Renal pelvis (tissue), 4 donors: ENCODE data around the gene MAD1L1. TPM values are rescaled to one million over a fixed set of nuclear protein-coding genes. Genes with fewer than 3 reads are reported as not detected.
A peak's percentile ranks its signal among the peaks of the same experiment; 100 is the strongest.

Experiments used
- DNase-seq: peaks from one replicate; pipeline ENCODE4 v3.0.0-alpha.2; 2013
- polyA plus RNA-seq, 3 donors: library from polyadenylated mRNA; unstranded; fragments of 120-200 nt; gene quantifications; one replicate each; pipeline ENCODE4 v1.2.1, GENCODE V29; 2013; ENCODE audit not compliant: insufficient read length in 3 of 3

Gene MAD1L1
- polyA plus RNA-seq, 3 donors: 27.0 to 27.6 (median 27.3) TPM

DNA sequence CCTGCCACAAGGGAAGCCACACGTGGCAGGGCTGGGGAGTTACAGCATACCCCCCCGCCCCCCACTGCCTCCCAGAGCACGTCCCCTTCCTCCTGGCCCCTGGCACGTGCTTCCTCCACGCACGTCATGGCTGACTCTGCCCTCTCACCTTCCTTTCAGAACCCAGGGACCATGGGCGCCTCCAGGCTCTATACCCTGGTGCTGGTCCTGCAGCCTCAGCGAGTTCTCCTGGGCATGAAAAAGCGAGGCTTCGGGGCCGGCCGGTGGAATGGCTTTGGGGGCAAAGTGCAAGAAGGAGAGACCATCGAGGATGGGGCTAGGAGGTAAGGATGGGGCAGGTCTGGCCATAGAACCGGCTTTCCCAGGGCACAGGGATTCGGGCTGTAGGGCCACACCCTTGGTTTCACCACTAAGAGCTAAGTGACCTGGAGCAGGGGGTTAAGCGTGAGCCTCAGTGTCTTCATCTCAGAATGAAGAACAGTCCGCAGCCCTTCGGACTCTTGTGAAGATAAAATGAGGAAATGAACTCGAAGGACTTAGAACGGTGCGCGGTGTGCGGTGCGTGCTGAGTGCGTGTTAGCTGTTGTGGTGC lies 11.8 kb upstream of the MAD1L1 start:
- DNase-seq: no peak

DNA sequence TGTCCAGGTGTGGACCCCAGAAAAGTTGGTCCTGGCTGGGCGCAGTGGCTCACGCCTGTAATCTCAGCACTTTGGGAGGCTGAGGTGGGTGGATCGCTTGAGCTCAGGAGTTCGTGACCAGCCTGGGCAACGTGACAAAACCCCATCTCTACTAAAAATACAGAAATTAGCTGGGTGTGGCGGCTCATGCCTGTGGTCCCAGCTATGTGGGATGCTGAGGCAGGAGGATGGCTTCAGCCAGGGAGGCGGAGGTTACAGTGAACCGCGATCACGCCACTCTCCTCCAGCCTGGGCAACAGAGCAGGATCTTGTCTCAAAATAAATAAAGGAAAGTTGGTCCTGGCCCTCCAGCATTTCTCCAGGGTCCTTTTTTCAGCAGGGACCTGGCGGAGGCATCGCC lies 10.7 kb upstream of the MAD1L1 start:
- no peak for DNase-seq

DNA sequence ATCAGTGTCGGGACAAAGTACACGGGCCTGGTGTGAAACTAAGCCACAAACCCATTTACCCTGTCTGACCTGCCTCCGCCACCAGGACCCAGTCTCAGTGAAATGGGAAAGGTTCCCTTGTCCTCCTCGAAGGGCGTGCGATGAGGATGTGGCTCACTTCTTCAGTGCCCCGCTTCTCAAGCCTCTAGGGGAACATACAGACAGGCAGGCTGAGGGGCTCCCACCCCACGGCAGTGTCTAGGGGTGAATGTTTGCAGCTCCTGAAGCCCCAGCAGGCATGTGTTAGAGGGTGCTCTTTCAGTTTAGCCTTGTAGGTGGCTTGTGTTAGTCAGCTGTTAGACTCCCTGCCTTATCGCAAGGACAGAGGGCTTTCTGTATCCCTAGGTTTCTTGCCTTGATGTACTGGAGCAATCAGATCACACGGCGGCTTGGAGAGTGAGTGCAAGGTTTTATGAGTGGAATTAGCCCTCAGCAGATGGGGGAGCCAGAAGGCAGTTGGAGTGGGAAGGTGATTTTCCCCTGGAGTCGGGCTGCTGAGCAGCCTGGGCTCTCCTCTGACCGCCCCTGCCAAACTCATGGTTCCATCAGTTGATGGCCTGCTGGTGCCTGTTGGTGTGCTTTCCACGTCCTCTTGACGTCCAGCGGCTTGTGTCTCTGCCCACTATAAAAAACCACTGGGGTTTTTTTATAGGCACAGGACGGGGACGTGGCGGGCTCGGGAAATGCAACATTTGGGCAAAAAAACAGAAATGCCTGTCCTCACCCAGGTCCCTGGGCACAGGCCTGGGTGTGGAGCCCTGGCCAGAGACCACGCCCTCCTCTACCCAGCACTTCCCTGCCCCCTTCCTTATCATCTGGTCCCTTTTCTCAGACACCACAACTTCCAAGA lies 10.0 kb upstream of the MAD1L1 start:
- no peak for DNase-seq

DNA sequence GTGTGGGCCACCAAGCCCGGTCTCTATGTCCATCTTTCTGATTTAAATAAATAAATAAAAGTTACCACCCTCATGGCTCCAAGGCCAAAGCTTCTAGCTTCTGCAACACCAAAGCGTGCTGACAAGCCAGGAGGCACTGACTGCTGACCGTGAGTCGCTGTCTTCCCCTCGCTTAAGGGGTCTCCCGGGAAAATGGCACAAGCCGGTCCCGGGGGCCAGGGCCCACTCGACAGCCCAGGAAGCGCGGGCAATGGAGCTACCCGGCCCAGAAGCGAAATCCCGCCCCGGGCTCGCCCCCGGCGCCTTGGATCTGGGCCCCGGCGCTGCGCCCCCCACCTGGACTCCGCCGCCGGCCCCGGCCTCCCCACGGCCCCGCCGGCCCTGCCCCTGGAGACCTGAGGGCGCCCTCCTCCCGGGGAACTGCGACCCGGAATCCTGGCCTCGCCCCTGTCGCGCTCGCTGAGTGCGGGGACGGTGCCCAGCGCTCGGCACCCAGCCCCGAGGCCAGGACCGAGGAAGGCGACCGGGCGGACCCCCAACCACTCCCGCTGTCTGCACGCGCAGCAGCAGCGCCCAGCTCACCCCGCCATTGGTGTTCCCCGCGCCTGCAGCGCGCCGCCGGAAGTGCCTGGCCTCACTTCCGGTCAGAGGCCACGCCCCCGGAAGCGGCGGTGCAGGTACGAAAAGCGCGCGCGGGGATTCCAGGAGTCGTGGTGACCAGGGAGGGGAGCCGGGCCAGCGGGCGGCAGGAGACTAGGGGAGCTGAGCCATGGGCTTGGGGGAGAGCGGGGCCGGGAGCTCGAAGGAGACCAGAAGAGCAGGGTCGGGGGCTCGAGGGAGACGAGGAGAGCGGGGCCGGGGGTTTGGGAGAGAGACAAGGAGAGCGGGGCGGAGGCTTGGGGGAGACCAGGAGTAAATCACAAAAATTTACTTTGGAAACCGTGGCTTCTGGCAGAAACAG lies 9.1 kb upstream of the MAD1L1 start, which contains the start of the genes MRM2 and NUDT1:
TSS of gene MRM2 (minus strand) at position 626 of the 961 bp plus-strand sequence. CDS start at position 590, 36 bp downstream.
TSS of gene NUDT1 (plus strand) at position 647 of the 961 bp plus-strand sequence. CDS start 2,349 bp downstream, outside the sequence.
- DNase-seq: peak; percentile 79

DNA sequence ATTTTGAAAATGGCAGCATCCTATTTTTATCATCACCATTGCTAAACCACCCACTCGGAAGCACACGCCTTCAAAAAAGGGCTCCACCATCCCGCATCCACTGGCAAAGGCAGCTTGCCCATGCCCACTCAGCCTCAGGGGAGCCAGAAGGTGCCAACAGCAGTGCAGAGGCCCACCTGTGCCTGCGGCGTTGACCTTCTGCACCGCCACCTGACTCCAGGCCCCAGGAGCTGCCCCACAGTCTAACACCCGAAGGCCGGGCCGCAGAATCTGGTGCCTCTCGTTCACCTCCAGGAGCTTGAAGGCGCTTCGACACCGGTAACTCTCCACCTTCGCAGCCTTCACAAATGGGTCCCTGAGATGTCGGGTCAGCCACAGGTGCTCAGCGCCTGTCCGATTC lies 6.5 kb upstream of the MAD1L1 start:
- DNase-seq: no peak

DNA sequence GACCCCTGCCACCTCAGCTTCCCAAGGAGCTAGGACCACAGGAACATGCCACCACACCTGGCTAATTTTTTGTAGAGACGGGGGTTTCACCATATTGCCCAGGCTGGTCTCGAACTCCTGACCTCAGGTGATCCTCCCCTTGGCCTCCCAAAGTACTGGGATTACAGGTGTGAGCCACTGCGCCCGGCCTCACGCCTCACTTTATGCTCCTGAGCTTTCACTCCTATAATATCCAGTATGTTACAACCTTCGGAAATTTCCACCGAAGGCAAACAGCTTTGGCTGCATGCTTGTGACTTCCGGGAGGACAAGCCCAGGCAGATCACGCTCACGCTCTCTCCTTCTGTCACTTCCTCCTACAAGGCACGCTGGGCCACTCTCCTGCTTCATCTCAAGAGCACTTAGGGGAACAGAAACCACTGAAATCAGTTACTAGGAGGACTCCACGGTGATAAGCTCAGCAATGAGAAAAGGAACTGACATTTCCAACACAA lies 4.4 kb upstream of the MAD1L1 start:
- DNase-seq: no peak

DNA sequence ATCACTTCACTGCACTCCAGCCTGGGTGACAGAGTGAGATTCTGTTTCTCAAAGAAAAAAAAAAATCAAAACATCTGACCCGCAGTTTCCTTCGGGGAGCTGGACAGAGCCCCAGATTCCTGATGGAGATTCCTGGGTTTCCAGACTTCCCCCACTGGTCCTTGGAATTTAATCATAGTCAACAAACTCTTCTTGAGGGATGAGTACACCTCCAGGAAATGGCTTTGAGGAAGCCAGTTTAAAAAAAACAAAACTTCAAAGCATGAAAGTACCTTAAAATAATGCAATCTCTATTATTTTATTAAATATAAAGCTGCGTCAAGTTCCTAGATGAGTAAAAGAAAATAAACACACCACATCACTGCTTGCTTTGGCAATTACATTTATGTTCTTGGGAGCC lies 1.2 kb upstream of the MAD1L1 start:
- no peak for DNase-seq

DNA sequence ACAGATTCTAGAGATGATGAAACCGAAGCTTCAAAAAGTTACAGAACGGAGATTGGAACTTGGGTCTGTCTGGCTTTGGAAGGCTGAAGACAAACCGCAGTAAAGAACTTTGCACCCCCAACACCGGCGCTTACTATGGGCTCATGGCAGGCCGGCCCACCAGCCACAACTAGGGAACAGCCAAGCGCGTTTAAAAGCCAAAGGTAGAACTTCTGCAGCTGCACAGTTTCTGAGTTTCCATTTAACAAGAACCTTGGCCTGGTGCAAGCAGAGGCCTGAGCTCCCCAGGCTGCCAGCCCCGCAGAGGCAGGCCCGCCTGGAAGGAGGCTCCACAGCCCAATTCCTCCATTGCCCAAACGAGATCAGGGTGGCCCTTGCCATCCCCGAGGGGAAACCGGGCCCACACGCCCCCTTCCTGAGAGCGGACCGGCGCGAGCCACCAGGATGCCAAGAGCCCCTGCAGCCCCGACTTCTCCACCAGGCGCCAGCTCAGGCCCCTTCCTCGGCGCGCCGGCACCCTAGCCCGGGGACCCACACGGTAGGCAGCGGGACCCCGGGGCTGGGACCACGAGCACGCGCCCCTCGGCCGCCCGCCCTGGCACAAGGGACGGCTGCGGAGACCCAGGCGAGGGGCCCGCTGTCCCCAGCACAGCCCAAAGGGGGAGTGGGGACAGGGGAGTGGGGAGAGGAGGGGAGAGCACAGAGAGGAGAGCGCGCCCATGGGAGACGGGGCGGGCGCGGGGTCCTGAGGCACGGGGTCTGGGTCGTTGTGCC lies 566 bp downstream of the MAD1L1 start:
- no peak for DNase-seq

DNA sequence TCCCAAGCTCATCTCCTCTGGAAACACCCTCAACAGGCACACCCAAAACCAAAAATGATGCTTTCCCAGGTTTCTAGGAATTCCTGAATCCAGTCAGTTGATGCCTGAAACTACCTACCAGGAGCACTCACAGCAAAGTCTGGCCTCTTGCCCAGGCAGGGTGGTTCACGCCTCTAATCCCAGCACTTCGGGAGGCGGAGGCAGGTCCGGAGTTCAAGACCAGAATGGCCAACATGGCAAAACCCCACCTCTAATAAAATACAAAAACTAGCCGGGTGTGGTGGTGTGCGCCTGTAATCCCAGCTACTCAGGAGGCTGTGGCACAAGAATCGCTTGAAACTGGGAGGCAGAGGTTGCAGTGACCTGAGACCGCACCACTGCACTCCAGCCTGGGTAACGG lies 1.9 kb downstream of the MAD1L1 start:
- no peak for DNase-seq

DNA sequence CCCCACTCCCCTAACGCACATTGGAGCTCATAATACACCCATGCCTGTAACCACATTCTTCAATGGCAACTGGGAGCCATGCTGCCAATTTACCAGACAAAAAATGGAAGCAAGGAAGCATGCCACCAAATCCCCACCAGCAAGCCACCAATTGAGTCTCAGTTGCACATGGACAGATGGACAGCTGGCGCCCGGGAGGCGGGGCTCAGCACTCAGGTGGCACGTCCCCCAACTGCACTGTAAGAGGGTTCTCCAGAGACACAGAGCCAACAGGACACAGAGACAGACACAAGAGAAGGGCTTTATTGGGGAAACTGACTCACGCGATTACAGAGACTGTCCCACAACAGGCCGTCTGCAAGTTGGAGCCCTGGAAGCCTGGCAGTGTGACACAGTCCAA lies 2.5 kb downstream of the MAD1L1 start:
- no peak for DNase-seq

DNA sequence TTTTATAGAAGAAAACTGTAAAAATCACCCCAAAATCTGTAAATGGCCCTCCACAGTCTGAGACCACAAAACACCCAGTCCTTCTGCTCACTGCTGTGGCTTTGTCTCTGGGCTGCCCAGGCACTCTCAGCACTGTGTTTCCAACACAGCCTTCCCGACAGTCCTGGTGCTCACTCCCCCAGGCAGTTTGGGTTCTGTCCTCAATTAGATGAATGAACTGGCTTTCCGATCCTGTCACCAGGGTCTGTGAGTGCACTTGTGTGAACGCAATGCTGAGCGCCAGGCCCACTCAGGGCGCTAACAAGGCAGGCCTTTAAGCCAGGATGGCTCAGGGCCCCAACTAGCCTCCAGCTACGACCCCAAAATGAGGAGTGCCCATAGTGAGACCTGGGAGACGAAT lies 3.3 kb downstream of the MAD1L1 start:
- DNase-seq: no peak

DNA sequence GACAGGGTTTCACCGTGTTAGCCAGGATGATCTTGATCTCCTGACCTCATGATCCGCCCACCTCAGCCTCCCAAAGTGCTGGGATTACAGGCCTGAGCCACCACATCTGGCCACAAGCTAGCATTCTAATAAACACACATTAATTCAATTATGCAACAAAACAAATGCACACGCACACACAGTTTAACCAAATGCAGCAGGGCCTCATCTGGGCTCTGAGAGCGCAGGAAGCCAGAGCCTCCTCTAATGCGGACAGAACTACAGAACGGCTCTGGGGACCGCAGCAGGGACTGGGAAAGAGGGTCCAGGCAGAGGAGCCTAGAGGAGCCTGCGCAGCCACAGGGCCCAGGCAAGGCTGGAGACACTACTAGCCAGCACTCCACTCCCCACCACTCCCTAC lies 3.8 kb downstream of the MAD1L1 start:
- no peak for DNase-seq

DNA sequence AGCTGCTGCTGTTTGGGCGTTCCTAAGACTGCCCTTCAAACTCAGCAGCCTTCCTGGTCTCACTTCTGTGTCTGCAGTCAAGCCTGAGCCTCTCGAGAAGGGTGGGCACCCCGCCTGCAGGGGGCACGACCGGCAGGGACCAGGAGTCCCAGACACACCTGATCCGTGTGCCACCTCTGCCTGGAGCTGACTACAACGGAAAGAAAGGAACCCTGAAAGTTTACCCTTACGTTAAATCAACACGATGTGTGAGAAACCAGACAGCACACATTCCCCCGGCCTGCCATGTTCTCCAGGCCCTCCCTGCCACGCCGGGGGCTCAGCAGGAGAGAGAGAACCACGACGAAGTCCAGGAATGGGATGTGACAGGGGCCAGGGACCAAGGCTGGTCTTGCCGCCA lies 5.0 kb downstream of the MAD1L1 start:
- no peak for DNase-seq

DNA sequence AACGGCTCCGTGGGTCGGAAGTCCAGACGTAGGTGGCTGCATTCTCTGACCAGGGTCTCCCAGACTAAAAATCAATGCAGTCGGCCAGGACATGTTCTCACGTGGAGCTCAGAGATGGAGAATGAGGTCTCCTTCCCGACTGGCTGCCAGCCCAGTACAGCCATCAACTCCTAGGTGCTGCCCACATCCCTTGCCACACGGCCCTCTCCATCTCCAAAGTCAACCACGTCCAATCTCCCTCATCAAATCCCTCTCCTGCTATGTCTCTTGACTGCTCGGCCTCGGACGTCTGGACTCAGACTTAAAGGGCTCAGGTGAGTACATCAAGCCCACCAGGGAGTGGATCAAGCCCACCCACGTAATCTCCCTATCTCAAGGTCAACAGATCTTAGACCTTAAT lies 6.9 kb downstream of the MAD1L1 start:
- no peak for DNase-seq

DNA sequence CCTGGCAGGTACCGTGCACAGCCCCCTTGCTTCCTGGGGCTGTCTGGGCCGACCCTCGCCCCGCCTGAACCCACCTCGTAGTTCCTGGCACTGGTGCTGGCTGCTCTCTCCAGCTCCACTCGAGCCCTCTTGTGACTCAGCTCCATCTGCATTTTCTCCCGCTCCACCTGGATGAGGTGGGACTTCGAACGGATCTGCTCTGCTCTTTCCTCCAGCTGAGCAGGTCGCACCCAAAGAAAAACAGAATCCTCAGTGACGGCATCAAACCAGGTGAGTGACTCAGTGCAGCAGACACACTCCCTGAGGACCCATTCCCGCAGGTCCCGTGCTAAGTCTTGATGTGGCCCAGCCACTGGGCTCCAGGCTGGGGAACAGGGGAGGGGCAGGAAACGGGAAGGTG lies 7.4 kb downstream of the MAD1L1 start:
- DNase-seq: no peak

DNA sequence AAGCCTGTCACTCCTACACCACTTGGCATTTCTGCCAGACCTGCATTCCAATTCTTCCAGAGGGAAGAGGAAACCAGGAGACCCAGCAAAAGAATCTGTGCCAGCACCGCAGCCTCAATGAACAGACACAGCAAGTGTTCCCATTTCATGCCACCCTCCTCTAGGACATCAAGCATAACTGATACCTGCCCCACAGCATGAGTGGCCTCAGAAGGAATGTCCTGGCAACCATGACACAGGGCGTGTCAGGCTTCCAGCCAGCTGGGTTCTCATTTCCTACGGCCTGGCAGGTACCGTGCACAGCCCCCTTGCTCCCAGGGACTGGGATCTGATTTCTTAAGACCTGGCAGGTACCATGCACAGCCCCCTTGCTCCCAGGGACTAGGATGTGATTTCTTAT lies 7.8 kb downstream of the MAD1L1 start:
- no peak for DNase-seq

DNA sequence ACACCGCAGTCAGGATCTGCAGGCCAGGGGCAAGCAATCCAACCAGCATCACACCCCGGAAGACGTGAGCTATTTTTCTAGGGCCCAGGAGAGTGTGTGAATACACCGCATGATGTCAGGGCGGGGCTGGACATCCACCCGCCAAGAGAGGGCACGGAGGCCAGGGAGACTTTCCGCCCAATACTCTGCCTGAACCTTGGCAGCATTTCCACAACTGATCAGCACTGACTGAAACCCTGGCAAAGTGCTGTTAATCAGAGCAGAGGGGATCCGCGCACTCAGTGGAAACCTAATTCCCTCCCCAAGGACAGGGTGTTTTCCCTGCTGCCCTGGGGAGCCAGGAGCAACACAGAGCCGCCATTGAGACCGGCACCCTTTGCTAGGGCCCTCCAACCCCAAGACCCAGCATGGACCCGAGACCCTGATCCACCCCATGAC lies 8.2 kb downstream of the MAD1L1 start:
- no peak for DNase-seq

DNA sequence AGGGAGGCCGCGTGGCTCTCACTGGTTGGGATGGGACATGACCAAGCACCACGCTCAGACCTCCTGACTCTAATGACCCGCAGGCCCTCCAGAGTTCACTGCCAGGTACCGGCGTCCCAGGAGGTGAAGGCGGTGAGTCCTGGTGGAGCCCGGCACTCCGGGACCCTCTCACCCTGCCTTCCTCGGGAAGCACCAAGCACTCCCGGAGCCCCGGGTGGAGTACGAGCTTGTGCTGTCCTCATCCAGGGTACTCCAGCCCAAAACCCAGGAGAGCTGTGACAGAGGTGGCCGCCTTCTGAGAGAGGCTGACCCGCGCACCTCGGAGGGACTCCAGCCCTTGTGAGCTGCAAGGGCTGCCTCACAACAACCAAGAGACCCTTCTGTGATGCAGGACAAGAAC lies 9.4 kb downstream of the MAD1L1 start:
- no peak for DNase-seq

DNA sequence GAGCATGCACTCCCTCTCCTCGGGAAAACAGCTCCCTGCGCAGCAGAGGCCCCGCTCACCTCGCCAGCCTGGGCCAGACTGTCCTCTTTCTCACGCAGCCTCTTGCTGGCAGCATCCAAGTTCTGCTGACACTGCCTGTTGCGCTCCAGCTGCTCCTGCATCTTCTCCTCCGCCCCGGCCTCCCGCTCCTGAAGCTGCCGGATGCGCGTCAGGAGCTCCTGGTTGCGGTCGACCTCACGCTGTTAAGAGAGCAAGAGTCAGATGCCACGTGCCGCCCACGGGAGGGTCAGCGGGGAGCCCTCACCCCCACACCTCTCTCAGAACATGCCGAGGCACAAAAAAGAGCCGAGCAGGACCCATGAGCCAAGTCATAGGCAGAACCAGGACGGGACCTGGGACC lies 10.2 kb downstream of the MAD1L1 start:
- DNase-seq: no peak

DNA sequence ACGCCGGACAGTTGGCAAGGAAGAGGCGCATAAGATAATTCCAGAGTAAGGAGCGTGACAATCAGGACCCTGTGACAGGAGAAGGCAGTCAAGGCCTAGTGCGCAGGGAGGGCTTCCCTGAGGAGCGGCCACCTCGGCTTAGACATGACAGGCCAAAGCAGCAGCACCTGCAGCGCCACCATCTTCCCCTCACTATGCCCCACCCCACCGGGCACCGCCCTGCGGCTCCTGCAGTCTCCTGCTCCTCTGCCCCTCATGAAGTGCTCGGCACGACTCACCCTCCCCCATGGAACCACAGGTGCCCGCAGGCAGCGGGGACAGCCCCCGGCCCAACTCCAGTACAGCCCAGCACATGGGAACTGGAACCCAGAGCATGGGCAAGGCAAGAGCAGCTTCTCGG lies 11.8 kb downstream of the MAD1L1 start:
- DNase-seq: no peak

DNA sequence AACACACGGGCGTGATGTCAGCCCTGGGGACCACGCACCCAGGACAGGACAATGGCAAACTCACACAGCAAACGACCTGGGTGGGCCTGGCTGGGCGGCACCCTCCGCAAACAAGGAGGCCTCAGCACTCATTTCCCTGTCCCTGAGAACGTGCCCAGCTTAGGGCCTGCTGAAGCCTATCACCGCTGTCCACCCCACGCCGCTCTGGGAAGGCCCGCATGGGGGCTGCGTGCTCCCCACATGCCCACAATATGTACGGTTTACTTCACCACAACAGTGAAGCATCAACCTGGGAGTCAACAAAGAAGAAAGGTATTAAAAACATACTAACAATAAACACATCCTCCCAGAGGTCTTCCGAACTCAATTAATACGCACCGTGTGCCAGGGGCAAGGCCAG lies 12.2 kb downstream of the MAD1L1 start:
- DNase-seq: no peak
